D341Med (cell line): Measurements from ENCODE around the gene PSMD1.
"Not testable (repeated sequence)": the region's sequence is repeated elsewhere in the genome, so short reads cannot be mapped to it uniquely, and the experiment has no call there.

Source experiments
- DNase-seq: peaks from one replicate; pipeline ENCODE4 v3.0.0; 2012; ENCODE audit warnings: low spot score

PSMD1 gene

DNA sequence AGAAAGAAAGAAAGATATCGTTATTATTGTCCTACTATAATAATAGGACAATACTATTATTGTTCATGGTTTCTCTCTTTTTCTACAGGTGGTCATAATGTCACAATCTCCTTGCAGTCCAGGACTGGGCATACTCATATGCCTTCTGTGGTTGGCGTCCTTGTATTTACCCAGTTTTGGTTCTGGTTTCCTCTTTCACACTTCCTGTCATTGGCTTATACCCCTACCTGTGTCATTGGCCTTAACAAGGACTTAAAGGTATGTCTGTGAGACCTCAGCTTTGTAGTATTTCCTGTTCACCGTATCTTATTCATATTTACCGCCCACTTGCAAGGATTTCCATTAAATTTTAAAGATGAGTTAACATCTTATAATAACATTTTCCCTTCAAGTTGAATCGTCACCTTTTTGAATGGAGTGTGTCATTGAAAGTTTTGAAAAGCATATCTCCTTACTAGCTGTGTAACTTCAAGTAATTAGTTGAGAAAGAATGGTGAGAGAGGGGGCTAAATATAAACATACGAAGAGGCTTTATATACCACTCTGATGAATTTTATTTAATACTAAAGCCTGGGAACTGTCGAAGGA lies 104.7 kb downstream of the PSMD1 start:
- DNase-seq = no peak

DNA sequence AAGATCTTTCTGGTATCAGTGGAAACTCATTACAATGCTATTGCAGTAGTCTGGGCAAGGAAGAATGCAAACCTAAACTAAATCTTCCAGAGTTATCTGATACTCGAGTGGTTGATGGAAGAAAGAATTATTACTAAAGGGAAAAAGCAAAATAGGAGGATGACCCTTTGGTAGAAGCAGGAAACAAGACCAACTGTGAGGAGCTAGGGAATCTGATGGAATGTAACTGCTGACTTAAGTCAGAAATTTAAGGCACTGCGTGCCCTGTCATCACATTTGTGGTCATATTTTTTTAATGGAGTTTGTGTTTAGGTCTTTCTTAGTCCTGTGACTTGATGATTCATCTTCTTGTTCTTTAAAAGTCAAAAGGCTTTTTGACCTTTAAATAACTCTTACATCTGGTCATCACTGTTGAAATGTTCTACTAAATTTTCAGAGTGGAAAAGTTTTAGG lies 105.2 kb downstream of the PSMD1 start:
- no peak for DNase-seq

DNA sequence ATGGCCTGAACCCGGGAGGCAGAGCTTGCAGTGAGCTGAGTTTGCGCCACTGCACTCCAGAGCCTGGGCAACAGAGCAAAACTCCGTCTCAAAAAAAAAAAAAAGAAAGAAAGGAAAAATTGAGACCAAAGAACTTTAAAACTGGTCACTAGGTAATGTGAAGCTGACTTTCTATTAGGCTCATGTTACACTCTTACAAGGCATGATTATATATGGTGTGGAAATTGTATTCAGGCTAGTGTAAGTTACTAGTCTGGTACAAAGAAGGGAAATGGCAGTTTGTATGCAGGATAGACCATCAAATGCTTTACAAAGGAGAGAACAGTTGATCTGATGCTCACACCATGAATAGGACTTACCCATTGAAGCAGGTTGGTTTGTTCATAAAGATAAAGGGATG lies 106.3 kb downstream of the PSMD1 start:
- DNase-seq = no peak

DNA sequence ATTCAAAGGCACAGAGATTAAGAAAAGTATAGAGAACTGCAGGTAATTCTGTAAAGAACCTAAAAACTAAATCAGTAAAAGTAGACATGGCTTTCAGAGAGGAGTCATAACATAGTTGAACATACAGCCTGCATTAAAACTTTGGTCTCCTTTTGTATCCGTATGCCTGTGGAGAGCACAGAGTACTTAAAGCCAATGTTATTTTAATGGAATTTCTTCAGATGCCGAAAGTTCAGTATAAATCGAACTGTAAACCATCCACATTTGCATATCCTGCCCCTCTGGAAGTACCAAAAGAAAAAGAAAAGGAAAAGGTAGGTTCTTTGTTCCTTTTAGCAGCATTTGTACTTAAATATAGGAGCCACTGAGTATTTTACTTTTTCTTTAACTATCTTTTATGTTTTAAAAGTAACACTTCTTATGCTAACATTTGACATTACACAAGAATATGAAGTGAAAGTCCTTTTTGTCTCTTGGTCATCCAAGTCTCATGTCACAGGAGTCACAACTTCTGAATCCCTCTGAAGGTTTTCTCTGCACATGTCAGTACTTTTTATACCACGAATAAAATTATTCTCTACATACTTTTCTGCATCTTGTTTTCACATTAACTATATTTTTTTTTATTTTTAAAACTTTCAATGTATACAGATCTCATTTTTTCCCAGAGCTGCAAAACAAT lies 106.9 kb downstream of the PSMD1 start:
- DNase-seq = no peak

DNA sequence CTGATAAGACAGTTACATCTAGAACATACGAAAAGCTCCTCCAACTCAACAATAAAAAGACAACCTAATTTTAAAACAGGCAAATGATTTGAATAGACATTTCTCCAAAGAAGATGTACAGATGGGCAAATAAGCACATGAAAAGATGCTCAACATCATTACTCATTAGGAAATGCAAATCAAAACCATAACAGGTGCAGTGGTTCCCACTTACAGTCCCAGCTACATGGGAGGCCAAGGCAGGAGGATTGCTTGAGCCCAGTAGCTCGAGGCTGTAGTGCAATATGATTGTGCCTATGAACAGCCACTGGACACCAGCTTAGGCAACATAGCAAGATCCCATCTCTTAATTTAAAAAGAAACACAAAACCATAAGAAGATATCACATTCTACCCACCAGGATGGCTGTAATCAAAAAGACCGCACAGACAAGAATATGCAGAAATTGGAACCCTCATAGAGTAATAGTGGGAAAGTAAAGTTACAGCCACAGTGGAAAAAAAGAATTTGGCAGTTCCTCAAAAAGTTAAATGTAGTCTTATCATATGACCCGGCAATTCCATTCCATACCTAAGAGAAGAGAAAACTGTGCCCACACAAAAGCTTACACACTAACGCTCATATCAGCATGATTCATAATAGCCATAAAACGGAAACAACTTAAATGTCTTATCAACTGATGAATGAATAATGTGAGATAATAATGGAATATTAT lies 111.2 kb downstream of the PSMD1 start:
- DNase-seq = no peak

DNA sequence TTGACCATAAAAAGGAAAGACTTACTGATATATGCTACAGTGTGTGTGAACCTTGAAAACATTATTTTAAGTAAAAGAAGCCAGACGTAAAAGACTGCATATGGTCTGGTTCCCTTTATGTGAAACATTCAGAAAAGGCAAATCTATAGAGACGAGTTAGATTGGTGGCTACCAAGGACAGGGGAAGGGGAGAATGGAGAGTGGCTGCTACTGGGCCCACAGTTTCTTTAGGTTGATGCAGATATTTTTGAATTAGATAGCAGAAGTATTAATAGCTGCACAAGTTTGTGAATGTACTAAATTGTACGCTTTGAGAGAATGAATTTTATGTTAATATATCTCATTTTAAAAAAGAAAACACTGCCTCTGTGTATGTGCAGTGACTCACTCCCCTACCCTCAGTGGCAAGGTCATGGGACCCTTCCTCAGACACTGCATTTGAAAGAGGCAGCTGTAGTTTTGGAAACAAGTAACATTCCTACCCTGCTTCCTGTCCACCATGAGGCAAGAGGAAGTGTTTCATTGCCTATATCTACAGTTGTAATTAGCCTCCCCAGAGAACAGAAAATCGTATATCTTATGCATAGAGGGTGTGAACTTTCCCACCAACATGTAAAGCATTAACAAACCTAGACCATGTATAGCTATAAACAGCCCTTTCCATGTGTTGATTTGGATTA lies 111.9 kb downstream of the PSMD1 start:
- no peak for DNase-seq

DNA sequence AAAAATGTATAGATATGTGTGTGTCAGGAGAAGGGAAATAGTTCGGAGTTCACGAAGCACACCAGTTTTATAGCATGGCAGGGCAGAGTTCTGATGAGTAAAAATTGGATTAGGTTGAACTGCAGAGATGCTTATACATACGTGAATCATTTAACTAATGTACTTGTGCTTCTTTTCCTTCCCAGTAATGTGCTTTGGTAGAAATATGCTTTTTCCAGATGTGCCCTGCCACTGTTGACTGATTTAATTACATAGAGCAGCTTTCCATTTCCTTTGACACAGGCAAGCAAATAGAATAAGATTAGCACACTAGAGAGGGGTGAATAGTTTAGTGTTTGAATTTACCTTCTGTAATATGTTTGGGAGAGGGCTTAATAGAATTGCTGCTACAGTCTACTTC lies 112.8 kb downstream of the PSMD1 start:
- no peak for DNase-seq

DNA sequence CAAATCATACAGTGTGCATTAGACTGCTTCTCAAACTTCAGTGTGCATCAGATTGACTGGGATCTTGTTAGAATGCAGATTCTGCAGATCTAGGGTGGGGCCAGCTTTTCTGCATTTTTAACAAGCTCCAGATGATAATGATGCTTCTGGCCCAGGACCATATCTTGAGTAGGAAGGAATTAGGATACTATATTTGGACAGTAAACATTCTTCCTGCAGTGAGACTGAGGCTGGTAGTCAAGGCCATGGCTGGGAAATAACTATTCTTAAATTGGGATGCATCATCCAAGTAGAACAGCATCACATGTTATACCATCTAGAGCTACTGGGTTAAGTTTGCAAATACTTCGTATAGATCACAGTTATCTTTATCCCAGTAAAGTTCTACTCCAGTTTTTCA lies 113.4 kb downstream of the PSMD1 start:
- DNase-seq = no peak

DNA sequence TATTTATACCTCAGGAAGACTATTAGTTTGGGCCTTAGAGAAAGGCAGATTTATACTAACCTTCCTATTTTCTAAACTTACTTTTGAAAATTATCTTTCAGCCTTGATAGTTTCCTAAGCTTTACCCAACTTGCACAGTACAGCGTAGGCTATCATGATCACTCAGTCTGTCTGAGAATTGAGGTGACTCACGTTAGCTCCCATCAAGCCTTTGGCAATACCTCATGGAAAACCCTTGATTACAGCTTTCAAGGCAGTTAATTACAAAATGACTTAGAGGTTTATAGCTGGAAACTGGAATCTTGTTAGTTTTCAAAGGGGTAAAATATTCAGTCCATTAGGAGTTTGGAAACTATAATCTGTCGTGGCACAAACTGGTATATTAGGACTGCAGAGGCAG lies 115.4 kb downstream of the PSMD1 start:
- no peak for DNase-seq

DNA sequence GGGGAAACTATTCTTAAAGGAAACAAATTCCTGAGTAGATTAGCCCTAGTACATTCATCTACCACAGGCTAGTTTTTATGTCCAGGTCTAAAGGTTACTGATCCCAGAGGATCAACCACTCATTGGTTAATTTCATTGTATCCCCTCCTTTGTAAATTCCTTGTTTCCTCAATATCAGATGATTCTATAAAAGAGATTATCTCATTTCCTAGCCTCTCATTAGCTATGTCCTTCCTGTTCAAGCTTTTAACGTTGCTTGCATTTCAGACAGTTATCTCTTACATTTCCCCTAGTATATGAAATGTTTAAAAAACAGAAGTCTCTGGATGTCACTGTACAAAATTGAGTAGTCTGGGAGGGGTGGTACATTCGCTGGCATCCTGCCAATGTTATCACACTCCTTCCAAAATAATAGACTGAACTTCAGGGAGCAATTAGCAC lies 117.6 kb downstream of the PSMD1 start:
- DNase-seq = no peak

DNA sequence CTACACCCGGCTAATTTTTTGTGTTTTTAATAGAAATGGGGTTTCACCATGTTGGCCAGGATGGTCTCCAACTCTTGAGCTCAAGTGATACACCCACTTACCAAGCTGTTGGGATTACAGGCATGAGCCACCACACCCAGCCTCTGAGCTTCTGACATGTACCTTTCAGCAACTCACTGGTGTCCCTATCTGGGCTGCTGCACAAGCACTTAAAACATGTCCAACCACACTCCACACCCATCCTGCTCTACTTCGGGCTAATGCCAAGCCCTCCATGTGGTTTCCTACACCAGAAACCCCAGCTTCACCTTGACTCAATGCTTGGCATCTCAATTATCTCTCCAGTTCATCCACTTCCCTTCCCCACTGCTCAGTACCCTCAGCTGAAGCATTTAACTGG lies 119.4 kb downstream of the PSMD1 start:
- DNase-seq = no peak

DNA sequence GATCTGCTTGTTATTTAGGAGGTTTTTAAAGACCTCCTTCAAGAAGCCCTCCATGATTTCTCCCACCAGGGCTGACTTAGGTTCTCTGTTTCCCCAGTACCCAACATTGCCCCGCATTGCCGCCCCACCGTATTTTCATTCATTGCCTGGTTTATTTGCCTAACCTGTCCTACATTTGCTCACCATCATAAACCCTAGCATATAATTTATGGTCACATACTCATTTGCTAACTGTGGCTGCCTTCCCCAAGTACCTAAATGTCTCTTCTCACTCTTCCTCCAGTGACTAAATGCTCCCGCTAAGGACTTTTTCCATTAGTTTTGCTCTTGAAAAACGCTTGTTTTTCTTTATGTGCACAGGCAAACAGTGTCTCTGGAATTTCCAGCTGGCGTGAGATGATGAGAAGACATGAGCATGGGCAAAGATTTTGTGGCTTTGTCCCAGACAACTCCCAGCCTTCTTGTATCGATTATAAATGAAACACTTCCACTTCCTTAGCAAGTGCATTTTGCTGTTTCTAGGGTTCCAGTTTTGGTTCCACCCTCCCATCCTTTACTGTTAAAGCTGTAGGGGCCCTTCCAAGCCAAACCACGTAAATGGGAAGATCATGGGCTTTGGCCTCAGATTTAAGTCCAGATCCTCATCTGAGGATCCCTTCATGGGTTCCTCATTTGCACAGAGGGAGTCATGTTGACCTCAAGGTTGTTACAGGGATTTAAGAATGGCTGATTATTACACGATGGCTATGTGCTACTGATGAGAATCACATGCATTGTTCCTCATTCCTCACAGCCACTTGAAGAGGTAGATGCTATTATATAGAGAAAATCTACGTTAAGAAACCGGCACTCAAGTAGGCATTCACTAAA lies 120.7 kb downstream of the PSMD1 start:
- no peak for DNase-seq

DNA sequence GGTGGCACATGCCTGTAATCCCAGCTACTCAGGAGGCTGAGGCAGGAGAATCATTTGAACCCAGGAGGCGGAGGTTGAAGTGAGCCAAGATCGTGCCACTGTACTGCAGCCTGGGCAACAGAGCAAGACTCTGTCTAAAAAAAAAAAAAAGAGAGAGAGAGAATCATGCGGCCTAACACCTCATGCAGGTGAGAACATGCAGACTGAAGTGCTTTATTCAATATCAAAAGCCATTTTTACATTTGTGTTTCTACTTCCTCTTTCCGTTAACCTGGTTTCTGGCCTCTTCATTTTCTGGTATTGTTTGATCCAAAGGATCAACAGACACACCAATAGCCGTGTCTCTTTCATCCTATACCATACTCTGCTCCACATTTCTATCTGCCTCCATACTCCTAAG lies 122.1 kb downstream of the PSMD1 start:
- DNase-seq = not testable (repeated sequence)

DNA sequence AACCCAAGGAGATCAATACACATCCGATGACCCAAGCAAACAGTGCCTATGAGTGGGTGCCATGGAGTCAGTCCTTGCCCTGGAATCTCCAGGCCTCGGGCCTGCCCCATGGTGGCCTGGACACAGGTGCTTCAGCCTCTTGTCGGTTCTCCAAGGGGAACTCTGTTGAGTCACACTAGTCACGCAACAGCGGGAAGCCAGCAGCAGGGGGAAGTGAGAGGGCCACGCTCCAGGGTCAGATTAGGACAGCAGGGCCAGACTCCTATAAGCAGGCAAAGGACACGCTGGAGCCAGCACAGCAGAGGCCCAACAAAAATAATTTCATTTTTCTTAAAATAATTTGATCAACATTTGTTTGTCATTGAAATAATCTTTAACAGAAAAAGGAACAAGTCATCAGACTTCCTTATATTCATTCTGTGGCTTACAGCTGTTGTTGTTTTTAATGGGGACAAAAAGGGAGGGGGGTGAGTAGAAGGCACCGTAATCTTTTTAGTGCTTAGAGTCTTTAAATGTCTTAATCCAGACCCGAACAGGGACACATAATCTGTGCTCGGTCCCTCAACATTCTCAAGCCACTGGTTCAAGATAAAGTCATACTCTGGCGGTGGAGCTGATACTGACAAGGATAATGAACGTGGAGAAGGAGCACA lies 125.3 kb downstream of the PSMD1 start:
- DNase-seq = no peak

DNA sequence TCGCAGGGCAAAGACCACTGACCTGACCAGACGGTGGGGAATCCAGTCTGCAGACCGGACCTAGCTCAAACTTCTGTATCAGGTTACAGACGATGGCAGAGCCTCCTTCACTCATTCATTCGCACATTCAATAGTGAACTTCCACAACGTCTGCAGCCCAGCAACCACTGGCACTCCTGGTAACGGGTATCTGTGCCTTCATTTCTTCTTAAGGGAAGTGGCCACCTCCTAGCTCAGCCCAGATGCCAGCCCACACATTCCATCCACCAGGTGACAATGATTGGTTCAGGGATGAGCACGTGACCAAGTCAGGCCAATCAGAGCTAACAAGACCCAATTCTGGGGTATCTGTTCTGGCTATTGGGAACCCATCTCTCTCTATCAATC lies 125.8 kb downstream of the PSMD1 start:
- no peak for DNase-seq

DNA sequence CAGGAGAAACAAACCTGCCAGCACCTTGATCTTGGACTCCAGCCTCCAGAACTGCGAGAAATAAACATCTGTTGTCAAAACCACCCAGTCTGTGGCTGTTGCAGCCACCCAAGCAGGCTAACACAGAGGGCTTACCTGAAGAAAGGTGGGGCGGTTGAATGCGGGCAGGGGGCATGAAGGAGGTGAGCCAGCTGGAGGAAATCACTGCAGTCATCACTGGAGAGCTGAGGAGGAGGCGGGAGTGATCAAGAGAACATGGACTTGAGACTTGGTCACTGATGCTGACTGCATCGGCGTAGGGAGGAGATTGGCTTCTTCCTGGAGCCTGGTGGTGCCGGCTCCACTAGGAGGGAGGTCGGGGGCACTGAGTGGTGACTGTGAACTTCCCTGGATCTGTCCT lies 127.2 kb downstream of the PSMD1 start:
- no peak for DNase-seq

DNA sequence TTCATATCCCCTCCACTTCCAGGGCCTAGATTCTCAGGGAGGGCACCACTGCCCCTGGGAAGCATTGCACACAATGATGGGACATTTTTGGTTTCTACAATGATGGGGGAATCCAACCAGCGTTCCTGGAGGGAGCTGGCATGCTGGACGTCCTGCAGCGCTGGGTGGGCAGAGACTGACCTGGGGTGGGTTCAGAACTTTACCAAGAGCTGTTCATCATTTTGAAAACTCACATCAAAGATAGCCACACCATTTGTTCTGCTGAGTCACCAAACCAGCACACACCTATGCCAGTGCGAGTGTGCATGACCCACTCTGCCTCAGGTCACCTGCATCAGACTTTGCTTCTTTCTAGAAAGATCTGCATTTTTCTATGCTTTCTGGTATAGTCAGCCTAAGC lies 127.7 kb downstream of the PSMD1 start:
- DNase-seq = no peak

DNA sequence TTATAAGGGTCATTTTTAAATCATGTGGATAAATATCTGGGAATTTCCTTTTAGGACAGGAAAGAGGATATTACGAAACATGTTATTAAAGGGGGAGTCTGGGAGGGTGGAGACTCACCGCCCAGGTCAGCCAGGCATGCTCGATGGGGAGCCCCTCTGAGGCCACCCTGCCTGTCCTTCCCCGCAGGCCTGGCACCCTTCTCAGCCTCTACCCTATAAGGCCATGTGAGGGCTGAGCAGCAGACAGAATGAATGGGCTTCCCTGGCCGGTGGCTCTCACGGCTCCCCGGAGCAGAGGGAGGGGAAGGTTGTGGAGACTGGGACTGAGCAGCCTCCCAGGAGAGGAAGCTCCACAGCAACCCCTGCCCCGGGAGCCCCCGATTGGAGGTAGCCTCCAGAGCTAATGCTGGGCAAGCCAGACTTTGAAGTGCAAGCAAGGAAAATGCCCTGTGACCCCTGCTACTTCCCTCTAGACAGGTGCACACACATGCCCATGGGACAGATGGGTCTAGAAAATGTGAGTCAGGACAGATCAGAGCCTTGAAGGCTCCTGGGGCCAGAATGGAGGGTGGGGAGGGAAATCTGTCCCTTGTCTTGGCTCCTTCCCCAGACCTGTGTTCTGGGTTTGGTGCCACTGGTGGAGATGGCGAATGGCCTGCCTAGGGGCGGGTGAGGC lies 128.5 kb downstream of the PSMD1 start:
- no peak for DNase-seq

DNA sequence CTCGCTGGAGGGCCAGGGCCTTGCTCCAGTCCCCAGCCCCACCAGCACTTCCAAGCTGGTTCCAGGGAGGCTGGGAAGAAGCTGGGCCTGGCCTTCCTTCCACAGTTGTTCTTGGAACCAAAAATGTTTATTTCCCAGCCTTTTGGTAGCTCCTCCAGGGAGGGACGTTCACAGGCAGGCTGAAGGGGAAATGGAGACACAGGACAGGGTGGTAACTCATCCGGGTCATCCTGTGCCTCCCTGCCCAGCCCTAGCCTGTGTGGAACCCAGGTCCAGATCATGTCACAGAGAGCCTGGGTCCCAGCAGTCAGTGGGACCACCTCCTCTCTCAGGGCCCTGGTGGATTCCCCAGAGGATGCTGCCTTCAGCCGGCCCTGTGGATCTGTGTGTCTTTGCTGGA lies 129.2 kb downstream of the PSMD1 start:
- DNase-seq = no peak

DNA sequence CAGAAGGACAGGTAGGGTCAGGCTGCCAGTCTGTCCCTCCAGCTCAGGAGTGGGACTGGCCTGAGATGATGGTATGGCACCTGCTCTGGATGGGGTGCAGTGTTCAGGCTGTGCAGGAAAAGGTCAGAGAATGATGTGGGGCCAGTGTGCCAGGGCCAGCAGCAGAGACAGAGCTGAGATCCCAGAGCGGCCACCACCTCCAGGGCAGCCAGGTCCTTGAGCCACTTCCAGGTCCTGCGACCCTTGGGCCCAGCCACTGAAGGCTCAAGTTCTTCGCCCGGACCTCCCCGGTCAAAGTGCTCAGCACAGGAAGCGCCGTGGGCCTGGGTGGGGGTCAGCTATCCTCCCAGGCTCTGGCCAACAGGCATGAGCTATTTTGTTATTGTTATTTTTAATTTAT lies 129.7 kb downstream of the PSMD1 start:
- DNase-seq = no peak
